Lower leg skin (tissue), 3 donors: ENCODE results near the gene RAP1GDS1.

Experiments
- CTCF ChIP-seq, 3 donors: fragments of 450-650 bp; IDR thresholded peaks; one replicate each; pipeline ENCODE4 v1.5.1; 2016; ENCODE audit warnings: antibody characterized with exemption in 3 of 3, mild to moderate bottlenecking in 3 of 3, moderate library complexity in 2 of 3
- POLR2A ChIP-seq, 2 donors: fragments of 450-650 bp; IDR thresholded peaks; one replicate each; pipeline ENCODE4 v1.6.1; 2016 to 2017; ENCODE audit warnings: antibody characterized with exemption in 2 of 2, mild to moderate bottlenecking in 1 of 2, moderate library complexity in 1 of 2

DNA sequence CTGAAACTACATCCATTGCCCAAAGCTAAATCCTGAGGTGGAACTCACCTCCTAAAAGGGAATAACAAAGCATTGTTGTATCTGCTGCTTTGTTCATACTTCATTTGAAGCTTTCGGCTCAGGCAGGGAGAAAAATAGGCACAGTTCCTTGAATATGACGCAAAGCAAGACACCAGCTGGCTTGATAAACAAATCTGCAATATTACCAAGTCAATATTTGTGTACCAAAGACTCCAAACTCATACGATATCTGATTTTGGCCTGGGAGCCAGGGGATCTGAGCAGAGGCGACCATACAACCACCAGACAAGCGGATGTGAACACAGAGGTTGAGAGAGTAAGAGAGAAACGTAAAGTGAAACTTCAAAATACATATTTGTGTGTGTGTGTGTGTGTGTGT lies 34.8 kb upstream of the RAP1GDS1 start:
- TF ChIP-seq CTCF (IDR thresholded peaks at IDR 0.05) = no peak
- TF ChIP-seq POLR2A (IDR thresholded peaks at IDR 0.05) = no peak
